ENCODE data around the gene SLCO3A1.

The SLCO3A1 gene

DNA sequence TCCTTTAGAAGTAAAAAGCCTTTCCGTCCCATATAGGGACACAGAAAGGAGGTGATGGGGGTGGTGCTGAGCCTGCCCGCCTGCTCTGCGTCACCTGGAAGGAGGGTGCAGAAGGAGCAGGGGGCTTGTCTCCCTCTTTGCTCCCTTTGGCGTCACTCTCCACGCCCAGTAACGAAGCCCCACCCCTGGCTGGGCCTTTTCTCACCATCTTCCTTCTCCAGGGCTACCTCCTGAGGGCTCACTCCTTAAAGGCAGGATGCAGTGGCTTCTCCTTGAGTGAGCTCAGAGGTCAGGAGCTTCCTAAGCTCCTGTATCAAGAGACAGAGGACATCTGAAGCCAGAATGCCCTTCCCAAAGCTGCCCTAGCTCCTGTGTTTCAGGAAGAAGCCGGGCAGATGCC, 31.5 kb downstream of the SLCO3A1 start:
- no peak for DNase-seq

DNA sequence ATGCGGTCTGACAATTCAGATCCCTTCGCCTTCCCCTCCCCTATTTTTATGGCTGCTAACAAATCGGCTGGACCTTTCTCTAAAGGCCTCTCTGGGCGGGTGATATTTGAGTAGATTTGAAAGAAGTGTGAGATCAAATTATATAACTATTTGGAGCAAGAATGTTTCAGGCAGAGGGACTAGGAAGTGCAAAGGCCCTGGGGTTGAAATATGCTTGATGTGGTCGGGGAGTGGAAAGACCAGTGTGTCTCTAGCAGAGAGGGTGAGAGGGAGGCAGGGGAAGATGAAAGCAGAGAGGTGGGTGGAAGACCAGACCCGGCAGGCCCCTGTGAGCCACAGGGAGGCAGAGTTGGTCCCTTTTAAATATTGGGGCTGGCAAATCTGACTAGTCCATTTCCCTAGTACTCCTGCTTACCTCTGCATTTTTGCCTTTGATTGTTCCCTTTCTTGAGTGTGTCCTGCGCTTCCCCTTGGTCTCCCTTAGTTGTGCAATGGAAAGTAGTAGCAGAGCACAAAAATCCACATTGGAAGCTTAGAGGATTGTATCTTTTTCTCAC, 32.3 kb downstream of the SLCO3A1 start:
- DNase-seq, result no peak

DNA sequence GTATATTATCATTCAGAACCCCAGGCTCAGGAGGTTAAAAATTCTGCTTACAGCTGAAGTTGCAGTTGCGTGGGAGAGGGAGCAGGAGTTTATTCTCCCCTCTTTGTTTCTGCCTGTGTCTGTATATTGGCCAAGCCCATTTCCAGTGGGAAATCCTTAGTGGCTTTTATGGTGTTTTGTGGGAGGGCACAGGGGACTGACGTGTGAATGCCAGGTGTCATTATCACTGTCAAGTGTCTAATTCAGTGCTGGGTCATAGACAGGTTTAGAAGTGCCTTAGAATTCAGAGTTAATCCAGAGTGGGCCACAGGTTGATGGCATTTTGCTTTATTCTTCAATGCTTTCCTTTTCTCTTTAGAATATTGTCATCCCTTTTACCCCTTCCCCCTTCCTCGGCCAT, 33.4 kb downstream of the SLCO3A1 start:
- DNase-seq, result no peak

DNA sequence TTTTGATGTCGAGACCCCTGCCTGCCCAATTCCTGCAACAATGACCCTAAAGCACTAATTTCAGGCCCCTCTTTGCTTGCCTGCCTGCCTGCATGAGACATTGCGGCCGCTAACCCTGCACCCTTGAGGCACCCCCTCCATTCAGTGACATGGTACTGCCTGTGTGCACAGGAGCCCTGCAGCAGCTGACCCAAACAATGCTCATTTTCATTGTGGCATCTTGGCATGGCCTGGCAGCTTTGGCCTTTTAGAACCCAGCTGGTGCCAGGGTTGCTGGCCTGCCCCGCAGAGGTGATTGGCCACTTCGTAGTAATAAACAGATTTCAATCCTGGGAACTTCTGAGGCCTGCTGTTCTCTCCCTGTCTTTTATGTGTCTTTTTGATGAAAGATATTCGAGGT, 33.8 kb downstream of the SLCO3A1 start:
- DNase-seq, result no peak

DNA sequence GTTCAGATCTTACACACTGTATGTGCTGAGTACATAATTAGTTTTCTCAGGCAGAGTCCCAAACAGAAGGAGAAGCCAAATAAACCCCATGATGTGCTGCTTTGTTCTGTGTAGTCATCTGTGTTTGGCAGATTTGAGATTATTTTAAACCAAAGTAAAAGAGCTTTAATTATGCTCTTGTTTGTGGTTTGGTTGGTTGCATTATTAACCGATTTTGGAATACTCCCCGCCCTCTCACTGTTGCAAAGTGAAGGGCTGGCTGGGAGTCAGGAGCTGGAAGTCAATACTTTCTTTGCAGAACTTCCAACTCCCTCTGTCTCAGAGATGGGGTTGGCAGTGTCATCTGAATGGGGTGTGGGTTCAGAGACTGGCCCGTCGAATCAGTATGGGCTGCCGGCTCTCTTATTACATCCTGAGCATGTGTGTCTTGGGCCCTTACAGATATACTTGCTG, 34.4 kb downstream of the SLCO3A1 start:
- DNase-seq, result no peak

DNA sequence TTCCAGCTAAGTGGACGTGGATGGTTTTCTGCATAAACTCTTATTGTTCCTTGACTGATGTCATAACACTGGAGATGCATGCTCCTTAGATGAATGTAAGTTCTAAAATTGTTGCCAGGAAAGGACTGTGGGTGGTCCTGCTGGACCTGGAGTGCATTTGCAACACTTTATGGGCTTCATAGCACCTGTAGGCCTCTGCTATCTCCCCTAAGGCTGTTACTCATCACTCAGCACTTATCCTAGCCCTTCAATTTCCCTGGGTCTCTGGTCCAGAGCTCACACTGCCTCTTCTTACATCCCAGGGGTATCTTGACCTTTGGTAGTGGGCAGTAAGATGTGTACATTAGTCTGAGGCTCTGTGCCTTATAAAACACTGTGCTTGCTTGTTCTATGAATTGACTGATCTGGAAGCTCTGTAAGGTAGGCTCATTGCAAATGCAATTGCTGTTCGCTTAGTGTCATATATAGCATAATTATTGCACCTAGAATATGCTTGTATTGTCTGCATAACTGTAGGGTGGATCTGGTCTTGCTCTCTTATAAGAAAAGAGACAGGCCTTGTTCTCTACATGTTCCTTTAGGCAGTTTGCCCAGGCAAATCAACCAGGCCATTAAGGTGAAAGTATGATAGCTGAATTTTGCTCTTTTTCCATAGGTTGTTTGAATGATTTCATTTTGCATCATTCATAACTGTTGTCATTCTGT, 35.8 kb downstream of the SLCO3A1 start:
- DNase-seq, result no peak

DNA sequence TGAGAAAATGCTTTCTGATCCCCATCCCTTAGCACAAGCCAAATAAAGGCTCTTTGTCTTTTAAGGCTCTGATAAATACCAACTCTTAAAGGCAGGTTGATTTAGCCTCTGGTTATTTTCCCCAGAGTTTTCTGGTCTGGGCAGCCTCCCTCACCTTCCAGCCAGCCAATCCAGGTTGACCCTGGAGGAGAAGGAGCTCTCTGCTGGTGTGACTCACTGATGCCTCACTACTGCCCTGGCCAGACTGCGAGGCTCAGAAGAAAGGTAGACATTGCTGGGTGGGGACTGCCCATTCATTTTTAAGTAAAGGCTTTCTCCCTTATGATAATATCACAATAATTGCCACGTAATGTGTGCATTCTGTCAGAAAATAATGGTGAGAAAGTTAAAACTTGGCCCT, 37.1 kb downstream of the SLCO3A1 start:
- no peak for DNase-seq

DNA sequence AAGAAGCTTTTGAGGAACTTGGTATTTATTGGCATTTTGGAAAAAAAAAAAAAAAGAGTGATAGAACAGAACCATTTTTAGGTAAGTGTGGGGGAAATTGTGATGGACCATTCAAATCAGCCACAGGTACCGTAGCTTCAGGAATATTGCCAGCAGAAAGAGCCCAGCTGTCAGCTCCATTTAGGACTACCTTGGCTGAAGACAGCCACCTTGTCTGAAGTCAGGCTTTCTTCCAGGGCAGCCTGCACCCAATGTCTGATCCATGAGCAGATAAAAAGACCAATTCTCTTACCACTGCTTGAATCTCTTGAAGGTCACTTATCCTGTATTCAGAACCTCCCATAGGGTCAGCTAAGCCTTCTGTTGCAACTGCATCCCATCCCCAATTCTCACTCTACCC, 37.6 kb downstream of the SLCO3A1 start:
- no peak for DNase-seq

DNA sequence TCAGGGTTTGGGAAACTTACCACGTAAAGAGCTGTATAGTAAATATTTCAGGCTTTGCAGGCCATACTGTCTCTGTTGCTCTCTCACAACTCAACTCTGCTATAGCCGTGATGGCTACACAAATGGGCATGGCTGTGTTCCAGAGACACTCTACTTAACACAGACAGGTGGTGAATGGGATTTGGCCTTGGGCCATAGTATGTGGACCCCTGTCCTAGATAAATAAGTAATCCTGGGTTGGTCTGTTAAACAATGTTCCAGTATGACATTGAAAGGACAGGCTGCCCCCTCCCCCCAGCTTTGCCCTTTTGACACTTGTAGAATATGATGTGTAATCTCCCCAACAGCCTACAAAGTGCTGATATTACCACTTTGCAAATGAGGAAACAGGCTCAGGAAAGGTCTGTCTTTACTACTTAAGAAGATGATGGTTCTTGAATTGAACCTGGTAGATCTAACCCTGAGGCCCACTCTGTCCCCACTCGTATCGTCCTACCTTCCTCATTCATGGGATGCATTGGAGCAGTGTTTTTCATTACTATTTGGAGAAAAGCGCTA, 38.4 kb downstream of the SLCO3A1 start:
- DNase-seq, result no peak

DNA sequence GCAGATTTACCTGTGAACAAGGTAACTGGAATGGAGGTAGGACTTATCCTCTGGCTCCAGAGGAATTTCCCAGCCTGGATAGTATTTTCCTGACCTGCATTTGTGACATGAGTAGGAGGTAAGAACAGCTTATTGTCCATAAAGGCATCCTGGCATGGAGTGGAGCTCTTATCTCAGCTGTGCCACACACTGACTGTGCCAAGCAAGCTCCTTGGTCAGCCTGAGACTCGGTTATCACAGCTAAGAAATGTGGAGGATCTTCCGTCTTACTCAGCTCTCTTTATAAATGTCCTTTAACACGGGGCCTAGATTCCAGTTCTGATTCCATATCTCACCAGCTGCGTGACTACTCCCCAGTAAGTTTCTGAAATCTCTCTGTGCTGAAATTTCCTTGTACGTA, 38.9 kb downstream of the SLCO3A1 start:
- no peak for DNase-seq

DNA sequence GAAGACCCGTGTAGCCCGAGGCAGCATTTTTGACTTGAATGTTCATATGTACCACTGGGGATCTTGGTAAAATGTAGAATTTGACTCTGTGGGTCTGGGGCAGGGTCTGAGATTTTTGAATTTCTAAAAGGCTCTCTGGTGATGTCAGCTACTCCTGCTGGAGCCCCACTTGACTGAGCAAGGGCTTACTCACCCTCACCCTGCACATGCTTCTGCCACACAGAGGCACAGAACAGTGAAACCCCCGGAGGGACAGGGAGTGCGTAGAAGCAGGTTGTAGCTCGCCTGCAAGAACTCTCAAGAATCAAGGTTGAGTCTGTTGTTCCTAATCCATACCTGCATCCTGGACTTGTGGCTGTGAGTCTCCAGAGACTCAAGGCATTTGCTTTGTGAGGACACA, 41.1 kb downstream of the SLCO3A1 start:
- no peak for DNase-seq

DNA sequence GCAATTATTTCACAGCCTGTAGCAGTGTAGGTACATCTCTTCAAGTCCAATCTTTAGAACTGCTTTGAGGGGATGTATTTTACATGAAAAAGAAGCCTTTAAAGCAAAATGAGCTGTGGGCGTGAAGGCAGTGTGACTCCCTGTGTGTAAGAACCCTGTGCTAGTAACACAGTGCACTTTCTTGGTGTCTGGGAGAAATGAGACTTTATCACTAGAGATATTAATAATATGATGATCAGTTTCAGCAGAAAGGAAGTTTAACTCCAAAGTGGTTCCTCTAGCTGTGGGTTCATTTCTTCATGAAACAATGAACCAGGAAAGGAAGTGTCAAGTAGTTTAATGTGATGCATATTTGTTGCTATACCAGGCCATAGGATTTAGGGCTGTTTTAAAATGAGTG, 41.5 kb downstream of the SLCO3A1 start:
- no peak for DNase-seq

DNA sequence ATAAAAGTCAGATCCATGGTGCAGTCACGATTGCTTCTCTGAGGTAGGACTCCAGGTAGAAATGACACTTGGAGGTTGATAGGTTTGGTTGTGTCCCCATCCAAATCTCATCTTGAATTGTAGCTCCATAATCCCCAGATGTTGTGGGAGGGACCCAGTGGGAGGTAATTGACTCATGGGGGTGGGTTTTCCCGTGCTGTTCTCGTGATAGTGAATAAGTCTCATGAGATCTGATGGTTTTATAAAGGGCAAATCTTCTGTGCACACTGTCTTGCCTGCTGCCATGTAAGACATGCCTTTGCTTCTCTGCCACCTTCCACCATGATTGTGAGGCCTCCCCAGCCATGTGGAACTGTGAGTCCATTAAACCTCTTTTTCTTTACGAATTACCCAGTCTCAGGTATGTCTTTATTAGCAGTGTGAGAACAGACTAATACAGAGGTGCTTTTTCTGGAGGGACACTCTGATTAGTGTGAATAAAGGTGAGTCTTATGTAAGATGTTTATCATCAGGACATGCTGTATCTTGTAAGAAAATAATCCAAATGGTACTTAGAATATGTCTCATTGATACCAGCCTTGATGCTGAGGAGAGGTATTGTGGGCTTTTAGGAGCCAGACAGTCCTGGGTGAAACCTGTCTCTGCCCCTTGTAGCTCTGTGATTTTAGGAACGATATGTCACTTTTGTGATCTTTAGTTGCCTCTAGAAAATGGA, 43.0 kb downstream of the SLCO3A1 start:
- DNase-seq, result no peak

DNA sequence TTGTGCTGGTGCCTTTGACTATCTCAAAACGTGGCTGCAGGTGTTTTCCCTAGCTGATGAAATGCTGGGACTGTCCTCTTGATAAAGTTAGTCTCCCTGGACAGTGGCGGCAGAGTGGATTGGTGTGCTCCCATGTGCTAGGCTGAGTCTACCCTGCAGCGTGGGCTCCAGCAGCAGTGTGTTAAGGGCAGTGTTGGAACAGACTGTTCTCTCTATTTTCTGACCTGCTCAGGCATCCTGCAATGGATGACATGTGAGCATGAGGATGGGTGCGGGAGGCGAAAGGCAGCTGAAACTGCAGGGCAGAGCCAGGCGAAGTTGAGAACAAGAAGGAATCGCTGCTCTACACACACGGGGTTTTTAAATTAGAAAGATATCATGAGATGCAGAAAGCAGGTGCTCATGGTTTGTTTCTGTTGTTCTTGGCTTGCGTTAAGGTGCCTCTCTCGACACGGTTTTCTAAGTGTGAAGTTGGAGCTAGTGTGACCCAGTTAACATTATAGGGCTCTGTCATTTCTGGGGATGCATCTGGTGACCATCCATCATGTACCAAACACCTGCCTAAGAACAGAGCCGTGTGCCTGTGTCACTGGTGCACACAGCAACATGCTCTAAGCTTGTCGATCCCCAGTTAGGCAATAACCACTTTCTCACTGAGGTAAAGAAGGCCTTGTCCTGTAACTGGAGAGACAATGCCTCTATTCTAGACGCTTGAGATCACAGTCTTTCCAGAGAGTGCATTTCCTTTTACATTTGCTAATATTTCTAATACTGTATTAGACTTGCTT, 44.3 kb downstream of the SLCO3A1 start:
- DNase-seq, result no peak

DNA sequence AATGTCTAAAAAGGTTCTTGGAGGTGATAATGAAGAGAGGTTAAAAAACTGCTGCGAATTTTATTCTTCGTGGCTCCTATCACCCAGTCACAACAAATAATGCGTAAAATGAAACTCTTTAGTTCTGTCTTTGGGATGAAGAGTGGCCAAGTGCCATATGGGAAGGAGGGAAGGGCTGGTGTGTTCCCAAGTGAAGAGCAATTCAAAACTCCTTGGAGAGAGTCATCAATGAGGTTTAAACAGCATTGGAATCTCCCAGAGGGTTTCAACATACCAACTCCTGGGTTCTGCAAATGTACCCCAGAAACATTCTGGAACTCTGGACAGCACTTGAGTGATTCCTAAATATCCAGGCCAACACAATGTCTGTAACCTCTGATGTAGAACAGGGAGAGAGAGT, 45.3 kb downstream of the SLCO3A1 start:
- no peak for DNase-seq

DNA sequence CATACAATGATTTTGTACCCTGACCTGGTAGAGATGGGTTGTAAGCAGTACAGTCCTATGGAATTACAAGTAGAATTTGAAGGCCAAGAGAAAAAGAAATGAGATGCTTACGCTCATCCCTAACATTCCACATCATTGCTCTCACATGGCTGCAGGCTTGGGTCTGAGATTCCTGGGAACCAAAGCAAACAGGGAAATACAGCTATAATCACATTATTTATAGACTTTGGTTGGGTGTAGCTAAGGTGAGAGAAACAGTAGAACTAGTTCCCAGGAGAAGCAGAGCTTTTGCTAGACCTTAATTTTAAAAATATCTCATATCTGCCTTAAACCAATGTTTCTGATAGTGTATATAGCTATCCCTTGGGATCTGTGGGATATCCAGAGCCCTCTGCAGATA, 51.4 kb downstream of the SLCO3A1 start:
- DNase-seq, result no peak

DNA sequence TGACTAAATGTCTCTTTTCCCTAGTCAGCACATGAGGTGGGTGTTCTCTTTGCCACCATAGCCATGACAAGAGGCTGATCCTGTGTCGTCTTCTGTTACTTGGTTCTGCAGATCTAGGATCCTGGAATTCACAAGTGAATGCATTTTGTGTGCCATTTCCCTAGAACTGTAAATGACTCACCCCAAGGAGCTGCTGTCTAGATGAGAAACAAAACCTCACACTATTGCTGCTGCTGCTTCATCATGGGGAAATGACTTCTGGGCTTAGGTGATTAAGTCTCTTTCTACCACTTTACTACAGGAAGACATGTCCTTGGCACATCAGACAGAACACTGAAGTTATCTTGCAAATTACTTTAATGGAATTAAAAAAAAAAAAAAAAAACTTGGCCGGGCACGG, 54.9 kb downstream of the SLCO3A1 start:
- DNase-seq, result no peak

DNA sequence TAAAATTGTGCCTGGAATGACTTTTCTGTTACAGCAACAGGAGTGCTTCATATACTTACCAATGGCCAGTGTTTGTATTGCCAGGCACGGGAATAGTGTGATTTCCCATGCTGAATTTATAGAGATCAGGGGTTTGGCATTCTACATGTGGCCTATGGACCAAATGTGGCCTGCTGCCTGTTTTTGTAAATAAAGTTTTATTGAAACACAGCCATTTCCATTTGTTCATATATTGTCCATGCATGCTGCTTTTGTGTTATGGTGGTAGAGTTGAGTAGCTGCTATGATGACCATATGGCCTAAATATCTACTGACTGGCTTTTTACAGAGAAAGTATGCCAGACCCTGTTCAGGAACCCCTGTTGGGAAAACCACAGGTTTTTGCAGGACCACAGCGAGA, 55.6 kb downstream of the SLCO3A1 start:
- DNase-seq, result no peak

DNA sequence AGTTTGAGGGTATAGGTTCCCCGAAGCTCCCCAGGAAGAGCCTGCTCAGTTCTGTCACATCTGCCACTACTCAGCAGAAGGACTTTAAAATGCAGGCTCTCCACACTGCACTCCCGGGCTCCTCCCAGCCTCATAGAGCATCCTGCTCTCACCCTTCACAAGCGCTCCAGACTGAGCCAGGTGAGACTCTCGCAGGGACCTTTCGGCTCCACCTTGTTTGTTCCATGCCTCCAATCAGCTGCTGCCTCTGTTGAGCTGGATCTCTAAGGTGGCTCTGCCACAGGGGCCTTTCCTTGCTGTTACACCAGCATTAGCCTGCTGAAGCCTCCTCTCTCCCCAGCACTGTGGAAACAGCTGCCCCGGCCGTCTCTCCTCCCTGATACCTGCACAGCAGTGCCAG, 56.1 kb downstream of the SLCO3A1 start:
- no peak for DNase-seq

DNA sequence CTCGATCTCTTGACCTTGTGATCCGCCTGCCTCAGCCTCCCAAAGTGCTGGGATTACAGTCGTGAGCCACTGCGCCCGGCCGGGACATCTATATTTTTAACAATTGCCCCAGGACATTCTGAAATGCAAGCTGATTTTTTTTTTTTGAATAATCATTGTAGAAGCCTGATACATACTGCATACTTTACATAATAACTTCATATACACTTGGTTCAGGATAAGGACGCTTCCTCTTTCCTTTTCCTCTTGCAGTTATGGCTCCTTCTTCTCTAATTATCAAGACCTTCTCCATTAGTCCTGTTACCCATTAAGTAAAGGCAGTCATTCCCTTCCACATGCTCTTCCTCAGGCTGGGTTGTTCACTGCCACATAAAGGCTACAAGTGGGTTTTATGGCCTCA, 58.3 kb downstream of the SLCO3A1 start:
- no peak for DNase-seq

DNA sequence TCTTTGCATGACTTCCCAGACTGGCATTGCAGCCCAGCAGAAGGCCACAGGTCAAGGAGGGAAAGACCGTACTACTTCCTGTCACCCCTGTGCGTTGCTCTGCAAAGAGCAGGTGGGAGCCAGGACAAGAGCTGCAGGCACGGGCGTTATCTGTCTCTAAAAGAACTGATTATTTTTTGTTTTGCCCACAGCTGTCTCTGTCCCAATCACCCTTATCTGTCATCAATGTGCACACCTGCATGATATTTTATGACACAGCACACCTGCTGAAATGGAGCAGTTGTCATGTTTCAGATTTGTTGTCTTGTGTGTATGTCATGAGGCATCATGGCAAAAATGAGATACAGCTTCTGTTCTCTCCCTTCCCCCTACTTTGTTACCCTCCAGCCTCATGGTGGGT, 58.8 kb downstream of the SLCO3A1 start:
- no peak for DNase-seq

DNA sequence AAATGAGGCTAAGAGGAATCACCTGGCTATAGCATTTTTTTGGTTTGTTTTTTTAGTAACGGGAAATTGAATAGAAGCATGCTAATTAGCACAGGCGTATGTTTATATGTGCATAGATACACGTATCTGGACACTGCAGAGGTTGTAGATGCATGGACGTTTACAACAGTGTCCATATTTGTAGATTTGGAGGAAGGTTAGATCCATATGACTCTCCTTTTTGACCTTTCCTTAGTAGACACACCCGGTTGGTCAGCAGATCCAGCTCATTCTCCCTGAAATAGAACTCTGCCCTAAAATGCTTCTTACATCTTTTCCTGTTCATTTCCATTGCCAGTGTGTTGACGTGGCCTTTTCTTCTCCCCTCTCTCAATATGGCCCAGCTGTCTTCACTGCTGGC, 60.1 kb downstream of the SLCO3A1 start:
- no peak for DNase-seq

DNA sequence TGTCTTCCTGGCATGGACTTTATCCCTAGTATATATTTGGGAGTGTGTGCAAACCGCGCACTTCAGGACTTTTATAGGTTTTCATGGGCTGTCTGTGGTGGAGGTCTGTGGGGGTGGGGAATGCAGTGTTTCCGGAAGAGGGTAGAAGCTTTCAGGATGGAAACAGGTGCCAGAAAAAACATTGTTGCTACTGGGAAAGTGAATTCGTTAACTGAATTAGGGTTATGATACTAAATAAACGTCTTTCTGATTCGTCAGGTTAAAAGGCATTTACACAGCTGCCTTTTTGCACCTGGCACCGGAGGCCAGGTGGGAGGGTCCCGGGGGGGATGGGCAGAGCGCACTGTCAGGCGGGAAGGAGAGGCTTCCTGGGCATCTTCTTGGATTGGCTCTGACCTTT, 62.1 kb downstream of the SLCO3A1 start:
- DNase-seq, result no peak
